ENCODE measurements around the gene ADORA2B.

Gene ADORA2B

GRCh38 chr17:15999141-15999973 is 54.4 kb downstream of the ADORA2B start, which contains the start of the genes TTC19 and ZSWIM7:
Gene TTC19, plus strand, starts transcription at chr17:15999824. Its CDS starts 25 bp downstream, at chr17:15999849.
Gene ZSWIM7, minus strand, starts transcription at chr17:15999704. Its CDS starts 110 bp downstream, at chr17:15999594.
- no peak for FAIRE-seq

GRCh38 chr17:15999974-16000827 is 55.3 kb downstream of the ADORA2B start:
- FAIRE-seq, result no peak

- no peak for FAIRE-seq
These were observed 56.4 kb downstream of the ADORA2B start for GRCh38 chr17:16001226-16001897.

GRCh38 chr17:16002708-16003260 is 57.9 kb downstream of the ADORA2B start:
- FAIRE-seq, result no peak

GRCh38 chr17:16003841-16004240 is 58.9 kb downstream of the ADORA2B start:
- no peak for FAIRE-seq

GRCh38 chr17:16005636-16006035 is 60.7 kb downstream of the ADORA2B start:
- no peak for FAIRE-seq

- no peak for FAIRE-seq
These were observed 62.5 kb downstream of the ADORA2B start for GRCh38 chr17:16007439-16007838.

GRCh38 chr17:16013943-16014407 is 69.0 kb downstream of the ADORA2B start:
- peak; percentile 5 for FAIRE-seq

- no peak for FAIRE-seq
These were observed 74.4 kb downstream of the ADORA2B start for GRCh38 chr17:16019347-16019746.

- FAIRE-seq, result no peak
These were observed 79.0 kb downstream of the ADORA2B start for GRCh38 chr17:16023881-16024280.

- FAIRE-seq, result no peak
These were observed 80.3 kb downstream of the ADORA2B start for GRCh38 chr17:16025202-16025601.

All from TTC549 (cell line).